H1 (cell line): ENCODE measurements around the gene SLC26A1. TPM values are rescaled to one million over a fixed set of nuclear protein-coding genes. Genes with fewer than 3 reads are reported as not detected.

Experiments used
- CBX5 ChIP-seq: fragments of 300-800, 300-1000 bp; sonication (generic); IDR thresholded peaks from 2 replicates; pipeline ENCODE4 v1.7.1; 2016; ENCODE audit warnings: antibody characterized with exemption, low read length, low read depth
- CHD1 ChIP-seq: IDR thresholded peaks from 2 replicates; pipeline ENCODE4 v1.6.1; 2012; ENCODE audit warnings: low read depth, low read length, improper control_type of control experiment
- HDAC2 ChIP-seq, 2 experiments: fragments of 300-600 bp in 1 of 2; sonication (generic) in 1 of 2; IDR thresholded peaks; 2 replicates each; pipeline ENCODE4 v1.6.1; 2011 to 2012; ENCODE audit warnings: low read depth in 2 of 2, low read length in 2 of 2, mild to moderate bottlenecking in 2 of 2, moderate library complexity in 2 of 2, borderline replicate concordance in 1 of 2, inconsistent platforms in 1 of 2
- SRF ChIP-seq: IDR thresholded peaks from 2 replicates; pipeline ENCODE4 v1.6.1; 2011; ENCODE audit warnings: mild to moderate bottlenecking, low read depth, low read length, moderate library complexity
- polyA plus RNA-seq, 7 experiments: library from polyadenylated mRNA; depleted of rRNA in 3 of 7; stranded (reverse) in 5 of 7; unstranded in 2 of 7; fragments of >200 nt in 5 of 7; fragments of 200-250 nt in 2 of 7; gene quantifications; 1 replicate in 5 of 7; 2 replicates in 1 of 7; 4 replicates in 1 of 7; pipeline versions ENCODE4 v1.2.1 to v1.2.3, GENCODE V29; 2011 to 2013; ENCODE audit warnings: missing spikeins in 2 of 7, mixed read lengths in 2 of 7
- total RNA-seq: library from RNA; stranded (reverse); fragmentation: NEBNext Ultra II Directional; extraction: Animal tissue kit (Norgen Biotek cat#: 25700); gene quantifications from 2 replicates; pipeline ENCODE4 v1.2.1, GENCODE V29; 2021
- TF ChIP-seq, protein P1 (sequence below): IDR thresholded peaks from 2 replicates; pipeline ENCODE4 v1.6.1; 2011; ENCODE audit warnings: low read length, improper control_type of control experiment

Gene SLC26A1
- total and polyA plus RNA-seq, 2 of the 8 experiments (the other 6 are each of a cell fraction or from before 2014, with no cell fraction given) = 0.11 TPM; not detected in 1

DNA sequence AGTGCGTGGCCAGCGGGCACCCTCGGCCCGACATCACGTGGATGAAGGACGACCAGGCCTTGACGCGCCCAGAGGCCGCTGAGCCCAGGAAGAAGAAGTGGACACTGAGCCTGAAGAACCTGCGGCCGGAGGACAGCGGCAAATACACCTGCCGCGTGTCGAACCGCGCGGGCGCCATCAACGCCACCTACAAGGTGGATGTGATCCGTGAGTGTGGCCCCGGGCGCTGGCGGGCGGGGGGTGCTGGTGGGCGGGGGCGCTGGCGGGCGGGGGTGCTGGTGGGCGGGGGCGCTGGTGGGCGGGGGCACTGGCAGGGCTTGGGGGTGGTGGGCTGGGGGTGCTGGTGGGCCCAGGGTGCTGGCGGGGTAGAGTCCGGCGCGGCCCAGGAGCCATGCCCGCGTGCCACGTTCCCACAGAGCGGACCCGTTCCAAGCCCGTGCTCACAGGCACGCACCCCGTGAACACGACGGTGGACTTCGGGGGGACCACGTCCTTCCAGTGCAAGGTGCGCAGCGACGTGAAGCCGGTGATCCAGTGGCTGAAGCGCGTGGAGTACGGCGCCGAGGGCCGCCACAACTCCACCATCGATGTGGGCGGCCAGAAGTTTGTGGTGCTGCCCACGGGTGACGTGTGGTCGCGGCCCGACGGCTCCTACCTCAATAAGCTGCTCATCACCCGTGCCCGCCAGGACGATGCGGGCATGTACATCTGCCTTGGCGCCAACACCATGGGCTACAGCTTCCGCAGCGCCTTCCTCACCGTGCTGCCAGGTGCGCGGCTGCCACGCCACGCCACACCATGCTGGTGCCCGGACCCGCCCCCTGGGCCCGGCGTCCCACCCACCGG is 30.9 kb upstream of the SLC26A1 start (continued):
- TF ChIP-seq CHD1 (no peak), CBX5 (no peak), SRF (no peak), HDAC2 (IDR thresholded peaks at IDR 0.05; ENCODE audit: borderline replicate concordance in 1 of 2, low read depth in 2 of 2, low read length in 2 of 2) (no peak)
- TF ChIP-seq, protein P1, sequence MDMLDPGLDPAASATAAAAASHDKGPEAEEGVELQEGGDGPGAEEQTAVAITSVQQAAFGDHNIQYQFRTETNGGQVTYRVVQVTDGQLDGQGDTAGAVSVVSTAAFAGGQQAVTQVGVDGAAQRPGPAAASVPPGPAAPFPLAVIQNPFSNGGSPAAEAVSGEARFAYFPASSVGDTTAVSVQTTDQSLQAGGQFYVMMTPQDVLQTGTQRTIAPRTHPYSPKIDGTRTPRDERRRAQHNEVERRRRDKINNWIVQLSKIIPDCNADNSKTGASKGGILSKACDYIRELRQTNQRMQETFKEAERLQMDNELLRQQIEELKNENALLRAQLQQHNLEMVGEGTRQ = no peak
